ENCODE measurements around the gene HILPDA. TPM values are rescaled to one million over a fixed set of nuclear protein-coding genes. Genes with fewer than 3 reads are reported as not detected.

Gene HILPDA
- total RNA-seq, 1 donor from 2014 or later, result 7.4 TPM

DNA sequence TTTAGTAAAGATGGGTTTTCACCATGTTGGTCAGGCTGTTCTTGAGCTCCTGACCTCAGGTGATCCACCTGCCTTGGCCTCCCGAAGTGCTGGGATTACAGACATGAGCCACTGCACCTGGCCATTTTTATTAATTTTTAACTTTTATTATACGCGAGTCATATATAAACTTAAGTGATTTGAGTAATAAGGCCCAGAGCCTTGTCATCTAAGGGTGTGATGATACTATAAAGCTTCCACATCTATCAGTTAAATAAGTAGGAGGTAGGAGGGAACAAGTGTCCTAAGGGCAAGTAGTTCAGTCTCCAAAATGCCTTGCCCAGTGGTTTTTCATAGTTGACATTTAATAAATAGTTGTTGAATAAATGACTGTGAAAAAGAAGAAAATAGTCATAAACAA, 13.3 kb upstream of the HILPDA start:
- Mint-ChIP-seq H3K27me3 (ENCODE audit: unreplicated experiment) (peaks cover 14% of the 10 kb centered on the region), H3K4me3 (ENCODE audit: unreplicated experiment) (no peak overlapping the region), H3K27ac (ENCODE audit: unreplicated experiment) (no peak overlapping the region), H3K9me3 (ENCODE audit: unreplicated experiment) (no peaks in the 10 kb centered on the region), H3K4me1 (ENCODE audit: unreplicated experiment) (no peaks in the 10 kb centered on the region), H3K36me3 (ENCODE audit: unreplicated experiment) (no peaks in the 10 kb centered on the region)
- DNase-seq (ENCODE audit: extremely low spot score, unreplicated experiment), result no peak
- TF ChIP-seq, protein P1, sequence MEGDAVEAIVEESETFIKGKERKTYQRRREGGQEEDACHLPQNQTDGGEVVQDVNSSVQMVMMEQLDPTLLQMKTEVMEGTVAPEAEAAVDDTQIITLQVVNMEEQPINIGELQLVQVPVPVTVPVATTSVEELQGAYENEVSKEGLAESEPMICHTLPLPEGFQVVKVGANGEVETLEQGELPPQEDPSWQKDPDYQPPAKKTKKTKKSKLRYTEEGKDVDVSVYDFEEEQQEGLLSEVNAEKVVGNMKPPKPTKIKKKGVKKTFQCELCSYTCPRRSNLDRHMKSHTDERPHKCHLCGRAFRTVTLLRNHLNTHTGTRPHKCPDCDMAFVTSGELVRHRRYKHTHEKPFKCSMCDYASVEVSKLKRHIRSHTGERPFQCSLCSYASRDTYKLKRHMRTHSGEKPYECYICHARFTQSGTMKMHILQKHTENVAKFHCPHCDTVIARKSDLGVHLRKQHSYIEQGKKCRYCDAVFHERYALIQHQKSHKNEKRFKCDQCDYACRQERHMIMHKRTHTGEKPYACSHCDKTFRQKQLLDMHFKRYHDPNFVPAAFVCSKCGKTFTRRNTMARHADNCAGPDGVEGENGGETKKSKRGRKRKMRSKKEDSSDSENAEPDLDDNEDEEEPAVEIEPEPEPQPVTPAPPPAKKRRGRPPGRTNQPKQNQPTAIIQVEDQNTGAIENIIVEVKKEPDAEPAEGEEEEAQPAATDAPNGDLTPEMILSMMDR (IDR thresholded peaks at IDR 0.05), result no peak

DNA sequence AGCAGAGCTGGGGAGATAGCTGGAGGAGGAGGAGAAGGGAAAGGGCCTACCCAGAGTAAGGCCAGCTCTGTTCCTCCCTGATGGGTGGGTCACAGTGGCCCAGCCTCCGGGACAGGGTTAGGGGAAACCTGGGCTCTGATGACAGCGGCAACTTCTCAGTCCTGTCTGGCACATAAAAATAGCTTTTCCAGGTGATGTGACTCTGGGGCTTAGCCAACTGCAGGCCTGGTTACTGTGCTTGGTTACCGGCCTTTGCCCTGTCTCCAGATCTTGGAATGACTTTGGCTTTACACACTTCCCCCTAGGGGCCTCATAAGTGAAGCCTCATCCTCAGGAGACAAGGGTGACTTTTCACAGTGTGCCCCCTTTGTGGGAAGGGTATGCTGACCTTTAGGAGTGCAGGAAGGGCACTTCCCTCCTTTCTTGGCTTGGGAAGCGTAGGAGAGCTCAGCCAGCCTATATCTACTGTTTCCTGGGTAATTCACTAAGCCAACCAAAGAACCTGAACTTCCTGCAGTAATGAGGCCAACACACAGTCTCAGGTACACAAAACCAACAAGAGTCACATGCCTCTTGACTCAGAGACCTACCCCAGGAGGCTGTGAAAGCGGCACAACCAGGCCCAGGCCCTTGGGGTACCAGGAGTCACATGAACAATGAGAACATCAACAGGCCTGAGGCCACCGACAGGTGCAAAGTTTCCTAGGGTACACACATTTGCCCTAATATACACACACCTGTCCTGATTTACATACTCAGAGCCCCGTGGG, 11.7 kb upstream of the HILPDA start:
- TF ChIP-seq, protein P1 (IDR thresholded peaks at IDR 0.05), result no peak
- no peaks in the 10 kb centered on the region for H3K36me3 Mint-ChIP-seq (ENCODE audit: unreplicated experiment)
- H3K4me3 Mint-ChIP-seq (ENCODE audit: unreplicated experiment), result no peak overlapping the region
- peaks cover 11% of the 10 kb centered on the region for H3K27me3 Mint-ChIP-seq (ENCODE audit: unreplicated experiment)
- no peak overlapping the region for H3K27ac Mint-ChIP-seq (ENCODE audit: unreplicated experiment)
- H3K9me3 Mint-ChIP-seq (ENCODE audit: unreplicated experiment), result no peaks in the 10 kb centered on the region
- H3K4me1 Mint-ChIP-seq (ENCODE audit: unreplicated experiment), result no peaks in the 10 kb centered on the region
- no peak for DNase-seq (ENCODE audit: extremely low spot score, unreplicated experiment)

DNA sequence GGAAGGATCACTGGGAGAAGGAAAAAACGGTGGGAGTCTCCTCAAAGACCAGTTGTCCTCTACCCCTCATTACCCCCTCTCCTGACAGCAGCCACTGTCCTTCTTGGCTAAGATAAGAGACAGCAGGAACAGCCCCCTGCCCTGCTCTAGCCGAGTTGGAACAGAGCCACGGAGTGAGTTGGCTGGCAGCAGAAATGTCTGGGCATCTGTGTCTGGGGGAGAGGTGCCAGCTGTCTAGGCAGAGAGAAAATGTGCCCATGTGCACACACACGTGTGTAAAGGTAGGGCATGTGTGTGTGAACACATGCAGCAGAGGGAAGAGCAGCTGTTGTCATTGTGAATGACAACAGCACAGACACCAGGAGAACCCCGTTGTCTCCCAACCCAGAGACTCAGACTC, 9.4 kb upstream of the HILPDA start:
- no peaks in the 10 kb centered on the region for H3K4me1 Mint-ChIP-seq (ENCODE audit: unreplicated experiment)
- peaks cover 15% of the 10 kb centered on the region for H3K27me3 Mint-ChIP-seq (ENCODE audit: unreplicated experiment)
- H3K27ac Mint-ChIP-seq (ENCODE audit: unreplicated experiment), result no peak overlapping the region
- TF ChIP-seq, protein P1 (IDR thresholded peaks at IDR 0.05), result no peak
- DNase-seq (ENCODE audit: extremely low spot score, unreplicated experiment), result no peak
- no peak overlapping the region for H3K4me3 Mint-ChIP-seq (ENCODE audit: unreplicated experiment)
- no peaks in the 10 kb centered on the region for H3K9me3 Mint-ChIP-seq (ENCODE audit: unreplicated experiment)
- no peaks in the 10 kb centered on the region for H3K36me3 Mint-ChIP-seq (ENCODE audit: unreplicated experiment)

DNA sequence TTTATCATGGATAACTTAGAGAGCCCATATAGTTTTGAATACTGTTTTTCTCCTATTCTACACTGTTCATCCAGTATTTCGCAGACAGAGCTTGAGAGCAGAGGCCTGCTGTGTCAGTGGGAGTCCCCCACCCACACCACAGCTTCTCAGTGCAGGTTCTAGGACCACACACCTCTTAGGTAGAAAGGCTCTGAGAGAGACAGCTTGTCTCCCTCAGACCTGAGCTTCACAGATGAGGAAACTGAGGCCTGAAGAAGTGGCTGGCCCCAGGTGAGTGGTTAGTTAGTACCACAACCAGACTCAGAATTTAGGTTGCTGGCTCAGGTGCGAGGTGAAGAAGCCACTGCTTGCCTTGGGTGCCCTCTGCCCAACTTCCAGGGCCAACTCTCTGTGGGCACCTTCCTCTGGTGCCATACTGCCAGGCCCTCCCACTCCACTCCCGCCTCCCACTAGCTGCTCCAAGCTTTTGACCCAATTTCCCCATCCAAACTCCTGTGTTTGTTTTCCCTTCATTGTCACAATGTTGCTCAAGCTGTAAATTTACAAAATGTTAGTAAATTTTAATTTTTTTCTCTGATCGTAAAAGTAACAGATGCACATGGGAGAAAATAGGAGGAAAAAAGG, 7.6 kb upstream of the HILPDA start:
- Mint-ChIP-seq H3K36me3 (ENCODE audit: unreplicated experiment) (no peaks in the 10 kb centered on the region), H3K27me3 (ENCODE audit: unreplicated experiment) (peaks cover 30% of the 10 kb centered on the region), H3K4me3 (ENCODE audit: unreplicated experiment) (no peak overlapping the region), H3K9me3 (ENCODE audit: unreplicated experiment) (no peaks in the 10 kb centered on the region), H3K27ac (ENCODE audit: unreplicated experiment) (no peak overlapping the region), H3K4me1 (ENCODE audit: unreplicated experiment) (no peaks in the 10 kb centered on the region)
- TF ChIP-seq, protein P1 (IDR thresholded peaks at IDR 0.05), result no peak
- DNase-seq (ENCODE audit: extremely low spot score, unreplicated experiment), result no peak

DNA sequence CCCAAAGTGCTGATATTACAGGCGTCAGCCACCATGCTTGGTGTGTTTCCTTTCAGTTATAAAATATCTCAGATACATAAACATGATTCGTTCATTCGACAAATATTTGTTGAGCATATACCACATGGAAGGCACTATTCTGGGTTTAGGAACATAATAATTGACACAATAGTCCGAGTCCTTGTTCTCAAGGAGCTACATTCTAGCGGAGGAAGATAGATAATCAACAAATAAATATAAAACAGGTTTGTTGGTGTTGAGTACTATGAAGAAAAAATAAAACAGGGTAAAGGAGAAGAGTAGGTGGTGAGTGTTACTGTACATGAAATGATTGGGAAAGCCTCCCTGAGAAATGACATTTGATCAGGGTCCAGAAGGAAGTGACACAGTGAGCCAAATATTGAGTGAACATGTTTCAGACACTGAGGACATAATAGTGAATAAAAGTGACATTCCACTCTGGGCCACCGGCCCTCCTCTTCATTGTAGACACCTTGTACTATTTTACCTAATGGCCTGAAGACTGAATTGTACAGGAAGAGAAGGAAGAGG, 6.9 kb upstream of the HILPDA start:
- no peaks in the 10 kb centered on the region for H3K4me1 Mint-ChIP-seq (ENCODE audit: unreplicated experiment)
- H3K9me3 Mint-ChIP-seq (ENCODE audit: unreplicated experiment), result no peaks in the 10 kb centered on the region
- no peaks in the 10 kb centered on the region for H3K36me3 Mint-ChIP-seq (ENCODE audit: unreplicated experiment)
- TF ChIP-seq, protein P1 (IDR thresholded peaks at IDR 0.05), result no peak
- H3K27ac Mint-ChIP-seq (ENCODE audit: unreplicated experiment), result no peak overlapping the region
- H3K27me3 Mint-ChIP-seq (ENCODE audit: unreplicated experiment), result peaks cover 30% of the 10 kb centered on the region
- DNase-seq (ENCODE audit: extremely low spot score, unreplicated experiment), result no peak
- no peak overlapping the region for H3K4me3 Mint-ChIP-seq (ENCODE audit: unreplicated experiment)
